H1 (cell line): ENCODE data around the gene PRR36. TPM values are rescaled to one million over a fixed set of nuclear protein-coding genes. Genes with fewer than 3 reads are reported as not detected.
A peak's percentile ranks its signal among the peaks of the same experiment; 100 is the strongest.
"Not testable (repeated sequence)": the region's sequence is repeated elsewhere in the genome, so short reads cannot be mapped to it uniquely, and the experiment has no call there.

Experiments
- CTCF ChIA-PET: fragments of 300-600 bp; sonication (Branson Sonifier 250); formaldehyde crosslinking; loops from one replicate; lab custom pipeline; 2021; ENCODE audit not compliant: partially characterized antibody; lab: Charles Lee
- POLR2A ChIA-PET: fragments of 300-600 bp; sonication (Branson Sonifier 250); formaldehyde crosslinking; loops from one replicate; lab custom pipeline; 2021; ENCODE audit warnings: inconsistent platforms; ENCODE audit not compliant: partially characterized antibody; lab: Charles Lee
- DNase-seq, 2 experiments: peaks; one replicate each; pipeline versions ENCODE4 v3.0.0 to v3.0.0-alpha.2; 2010 to 2022; ENCODE audit warnings: low spot score in 2 of 2, low read depth in 1 of 2, mixed read lengths in 1 of 2
- FAIRE-seq: peaks from 2 replicates; lab custom pipeline; 2011; peaks lifted over from hg19 to GRCh38; lab: Jason Lieb, UNC
- H2AFZ ChIP-seq: 2 replicates; pipeline ENCODE4 v1.8.1; 2012; ENCODE audit warnings: low read length, inconsistent platforms
- H2AK5ac ChIP-seq: 2 replicates; pipeline ENCODE4 v1.6.1; 2013; ENCODE audit warnings: low read depth, low read length
- H2BK120ac ChIP-seq: replicated peaks from 2 replicates; pipeline ENCODE3; 2013; ENCODE audit warnings: low read depth, low read length, inconsistent platforms
- H2BK12ac ChIP-seq: 2 replicates; pipeline ENCODE4 v1.6.1; 2013; ENCODE audit warnings: low read depth, low read length
- H2BK15ac ChIP-seq: 2 replicates; pipeline ENCODE4 v1.6.1; 2013; ENCODE audit warnings: low read length
- H2BK20ac ChIP-seq: 2 replicates; pipeline ENCODE4 v1.6.1; 2013; ENCODE audit warnings: low read length
- H2BK5ac ChIP-seq: 2 replicates; pipeline ENCODE4 v1.6.1; 2013; ENCODE audit warnings: low read depth, low read length
- H3K14ac ChIP-seq: 2 replicates; pipeline ENCODE4 v1.6.1; 2013; ENCODE audit warnings: inconsistent platforms; ENCODE audit not compliant: insufficient read length
- H3K18ac ChIP-seq: 2 replicates; pipeline ENCODE4 v1.6.1; 2013; ENCODE audit warnings: low read length; ENCODE audit errors: extremely low read depth
- H3K23ac ChIP-seq: 2 replicates; pipeline ENCODE4 v1.6.1; 2013; ENCODE audit warnings: inconsistent platforms; ENCODE audit not compliant: insufficient read length
- H3K23me2 ChIP-seq: 2 replicates; pipeline ENCODE4 v1.6.1; 2013; ENCODE audit warnings: low read depth, low read length
- H3K27ac ChIP-seq: 2 replicates; pipeline ENCODE4 v1.6.1; 2011; ENCODE audit warnings: low read depth, low read length, inconsistent platforms
- H3K27me3 ChIP-seq, 4 experiments: replicated peaks in 1 of 4; 1 replicate in 1 of 4; 2 replicates in 3 of 4; pipeline versions ENCODE4 v1.6.1 to v1.8.1; 2011 to 2013; ENCODE audit warnings: low read length in 3 of 4, mild to moderate bottlenecking in 3 of 4, inconsistent platforms in 2 of 4, mixed read lengths in 2 of 4, moderate library complexity in 1 of 4; ENCODE audit not compliant: control insufficient read depth in 3 of 4, insufficient read depth in 3 of 4; ENCODE audit errors: extremely low read depth in 1 of 4
- H3K36me3 ChIP-seq, 4 experiments: 2 replicates each; pipeline versions ENCODE4 v1.6.1 to v1.8.1; 2011 to 2013; ENCODE audit warnings: mild to moderate bottlenecking in 4 of 4, low read length in 3 of 4, moderate library complexity in 2 of 4, control low read depth in 1 of 4, inconsistent platforms in 1 of 4; ENCODE audit not compliant: insufficient read depth in 4 of 4, control insufficient read depth in 2 of 4
- H3K4ac ChIP-seq: replicated peaks from 2 replicates; pipeline ENCODE3; 2013; ENCODE audit warnings: low read length, low read depth, mixed read lengths, inconsistent platforms; ENCODE audit not compliant: insufficient read length
- H3K4me1 ChIP-seq, 4 experiments: replicated peaks in 1 of 4; 1 replicate in 1 of 4; 2 replicates in 3 of 4; pipeline versions ENCODE4 v1.6.1 to v1.8.1; 2011 to 2013; ENCODE audit warnings: low read length in 3 of 4, inconsistent platforms in 2 of 4, mixed read lengths in 1 of 4; ENCODE audit not compliant: insufficient read depth in 4 of 4, control insufficient read depth in 3 of 4
- H3K4me2 ChIP-seq, 2 experiments: 2 replicates each; pipeline versions ENCODE4 v1.6.1 to v1.8.1; 2011 to 2013; ENCODE audit warnings: low read depth in 2 of 2, low read length in 2 of 2, control low read depth in 1 of 2, inconsistent platforms in 1 of 2, mild to moderate bottlenecking in 1 of 2; ENCODE audit not compliant: insufficient read depth in 1 of 2
- H3K4me3 ChIP-seq, 4 experiments: fragments of 200-600, 300-600 bp in 1 of 4; sonication (generic), shearing (Covaris generic), sonication (Bioruptor Twin) in 1 of 4; 2 replicates each; pipeline versions ENCODE4 v1.5.1 to v1.8.1; 2011 to 2016; ENCODE audit warnings: low read length in 4 of 4, low read depth in 3 of 4, control low read depth in 2 of 4, inconsistent platforms in 2 of 4, mild to moderate bottlenecking in 2 of 4, mixed read lengths in 1 of 4, moderate library complexity in 1 of 4; ENCODE audit not compliant: insufficient read depth in 2 of 4; ENCODE audit errors: extremely low read depth in 1 of 4
- H3K56ac ChIP-seq: replicated peaks from 2 replicates; pipeline ENCODE3; 2013; ENCODE audit warnings: low read depth, mild to moderate bottlenecking, mixed read lengths, low read length, inconsistent platforms; ENCODE audit not compliant: insufficient read length
- H3K79me1 ChIP-seq: 2 replicates; pipeline ENCODE4 v1.6.1; 2013; ENCODE audit warnings: low read depth, low read length, control low read depth
- H3K79me2 ChIP-seq, 2 experiments: 2 replicates each; pipeline versions ENCODE4 v1.6.1 to v1.8.1; 2012 to 2013; ENCODE audit warnings: low read length in 2 of 2, mild to moderate bottlenecking in 2 of 2, inconsistent platforms in 1 of 2; ENCODE audit not compliant: insufficient read depth in 2 of 2, control insufficient read depth in 1 of 2
- H3K9ac ChIP-seq, 4 experiments: replicated peaks in 1 of 4; 1 replicate in 1 of 4; 2 replicates in 3 of 4; pipeline versions ENCODE4 v1.6.1 to v1.8.1; 2011 to 2013; ENCODE audit warnings: low read depth in 3 of 4, low read length in 3 of 4, control low read depth in 2 of 4, mild to moderate bottlenecking in 2 of 4, moderate library complexity in 2 of 4, inconsistent platforms in 1 of 4; ENCODE audit errors: extremely low read depth in 1 of 4
- H3K9me3 ChIP-seq, 2 experiments: 2 replicates each; pipeline versions ENCODE4 v1.6.1 to v1.8.1; 2012 to 2013; ENCODE audit warnings: mild to moderate bottlenecking in 2 of 2, moderate library complexity in 2 of 2, control low read depth in 1 of 2, inconsistent platforms in 1 of 2, low read depth in 1 of 2, low read length in 1 of 2, mixed read lengths in 1 of 2; ENCODE audit not compliant: insufficient read depth in 2 of 2
- H4K20me1 ChIP-seq, 2 experiments: replicated peaks in 1 of 2; 2 replicates each; pipeline versions ENCODE3 to v1.8.1; 2011 to 2013; ENCODE audit warnings: inconsistent platforms in 2 of 2, low read length in 2 of 2, mild to moderate bottlenecking in 1 of 2; ENCODE audit not compliant: insufficient read depth in 2 of 2, control insufficient read depth in 1 of 2
- H4K5ac ChIP-seq: 2 replicates; pipeline ENCODE4 v1.6.1; 2013; ENCODE audit warnings: low read length, low read depth, mixed read lengths, inconsistent platforms; ENCODE audit not compliant: insufficient read length
- H4K8ac ChIP-seq: 2 replicates; pipeline ENCODE4 v1.8.0; 2013; ENCODE audit warnings: mild to moderate bottlenecking, moderate library complexity, low read length, inconsistent platforms; ENCODE audit not compliant: insufficient read depth; ENCODE audit errors: extremely low read depth
- H4K91ac ChIP-seq: replicated peaks from 2 replicates; pipeline ENCODE3; 2013; ENCODE audit warnings: low read length, mixed read lengths, inconsistent platforms; ENCODE audit not compliant: insufficient read length
- BCL11A ChIP-seq, 2 experiments: IDR thresholded peaks; one replicate each; pipeline ENCODE4 v1.6.1; 2011; ENCODE audit warnings: low read depth in 2 of 2, low read length in 2 of 2, mild to moderate bottlenecking in 2 of 2
- CEBPB ChIP-seq: IDR thresholded peaks from 2 replicates; pipeline ENCODE4 v1.6.1; 2012; ENCODE audit warnings: low read depth, low read length
- MAFK ChIP-seq: IDR thresholded peaks from 2 replicates; pipeline ENCODE4 v1.6.1; 2012; ENCODE audit warnings: low read depth, mild to moderate bottlenecking, improper control_type of control experiment, low read length
- WGBS, 2 experiments: shearing (Covaris generic) in 1 of 2; methylation state at CpG; one replicate each; pipeline versions ENCODE4 v1.1.6 to v1.1.7; 2013 to 2015; ENCODE audit warnings: low lambda C conversion rate in 2 of 2, mixed read lengths in 2 of 2, inconsistent platforms in 1 of 2, low coverage in 1 of 2, missing lambda C conversion rate in 1 of 2; ENCODE audit not compliant: insufficient replicate concordance in 2 of 2, insufficient coverage in 1 of 2, insufficient read length in 1 of 2; ENCODE audit errors: extremely low coverage in 1 of 2, missing lambda C conversion rate in 1 of 2; 5-methylcytosine and 5-hydroxymethylcytosine counted together
- polyA plus RNA-seq, 7 experiments: library from polyadenylated mRNA; depleted of rRNA in 3 of 7; stranded (reverse) in 5 of 7; unstranded in 2 of 7; fragments of >200 nt in 5 of 7; fragments of 200-250 nt in 2 of 7; gene quantifications; 1 replicate in 5 of 7; 2 replicates in 1 of 7; 4 replicates in 1 of 7; pipeline versions ENCODE4 v1.2.1 to v1.2.3, GENCODE V29; 2011 to 2013; ENCODE audit warnings: missing spikeins in 2 of 7, mixed read lengths in 2 of 7
- total RNA-seq: library from RNA; stranded (reverse); fragmentation: NEBNext Ultra II Directional; extraction: Animal tissue kit (Norgen Biotek cat#: 25700); gene quantifications from 2 replicates; pipeline ENCODE4 v1.2.1, GENCODE V29; 2021

PRR36 gene
- total and polyA plus RNA-seq, 2 of the 8 experiments (the other 6 are each of a cell fraction or from before 2014, with no cell fraction given): 1.6 to 23.9 TPM

DNA sequence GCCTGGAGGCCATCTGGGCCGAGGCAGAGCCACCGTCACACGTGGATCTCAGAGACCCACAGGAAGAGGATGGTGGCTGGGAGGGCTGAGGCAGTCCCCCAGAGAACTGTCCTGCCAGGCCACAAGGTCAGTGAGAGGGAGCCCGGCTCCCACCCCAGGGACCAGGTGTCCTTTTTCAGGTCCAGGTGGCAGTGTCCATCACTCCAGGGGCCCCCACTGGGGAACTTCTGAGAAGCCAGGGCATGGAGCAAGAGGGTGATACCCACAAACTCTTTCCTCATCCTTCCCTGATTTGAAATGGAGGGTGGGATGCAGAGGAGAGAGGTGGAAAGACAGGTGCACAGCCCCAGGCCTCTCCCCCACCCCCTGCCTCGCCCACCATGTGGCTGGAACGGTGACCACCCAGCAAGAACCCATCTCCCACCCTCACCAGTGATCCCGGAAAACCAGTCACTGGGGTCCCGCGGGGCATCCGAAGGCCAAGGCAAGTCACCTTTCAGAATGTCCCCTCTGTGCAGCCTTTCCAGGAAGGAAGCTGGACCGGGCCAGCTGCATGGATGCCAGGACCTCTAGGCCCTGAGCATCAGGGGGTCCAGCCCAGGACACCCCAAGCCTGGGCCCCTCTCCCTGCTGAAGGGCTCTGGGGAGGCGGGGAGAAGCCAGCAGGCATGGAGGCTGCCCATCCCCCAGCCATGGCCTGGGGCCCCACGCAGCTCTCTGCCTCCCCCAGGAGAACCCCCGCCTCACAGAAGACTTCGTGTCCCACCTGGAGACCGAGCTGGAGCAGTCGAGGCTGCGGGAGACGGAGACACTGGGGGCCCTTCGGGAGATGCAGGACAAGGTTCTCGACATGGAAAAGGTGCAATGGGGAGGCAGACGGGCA is 14.1 kb downstream of the PRR36 start (continued):
- TF ChIP-seq CEBPB: no peak
- no peak for TF ChIP-seq MAFK
- TF ChIP-seq BCL11A (IDR thresholded peaks at IDR 0.05; ENCODE audit: low read depth in 2 of 2, low read length in 2 of 2): no peak

- H4K20me1 ChIP-seq, H3K79me2 ChIP-seq, H3K4me3 ChIP-seq, FAIRE-seq, H3K23ac ChIP-seq, H3K18ac ChIP-seq, H4K5ac ChIP-seq, H2AFZ ChIP-seq, H3K79me1 ChIP-seq, DNase-seq, H3K4me2 ChIP-seq, H3K4ac ChIP-seq, H3K56ac ChIP-seq, H3K14ac ChIP-seq, H4K91ac ChIP-seq, H2BK20ac ChIP-seq, H2BK120ac ChIP-seq, H3K9ac ChIP-seq, H4K8ac ChIP-seq, H3K36me3 ChIP-seq, H2BK5ac ChIP-seq, H3K27ac ChIP-seq, H3K9me3 ChIP-seq: not testable (repeated sequence)
- H2AK5ac ChIP-seq: peak overlapping the region; percentile 70; the same call in 1 of the 2 replicates
- CTCF ChIA-PET: interaction anchor here (1.1 to 11.2 kb wide), 4 partner anchors 10 to 68 kb away, joined by 3 to 112 read pairs (median 13); partner anchors contain the start of genes SNAPC2 and TGFBR3L
- H3K23me2 ChIP-seq: peaks cover 15% of the 10 kb centered on the region; the same call in 1 of the 2 replicates
- H3K27me3 ChIP-seq: peaks cover 8 to 25% (median 19%) of the 10 kb centered on the region in 4 experiments
- POLR2A ChIA-PET: interaction anchor here (1.2 to 3.1 kb wide), 3 partner anchors 10 to 61 kb away, joined by 3 to 14 read pairs (median 10); partner anchors contain the start of gene SNAPC2
- H3K4me1 ChIP-seq: peaks cover 4 to 31% (median 20%) of the 10 kb centered on the region in 4 experiments; a peak in 6 of 7 replicates
- H2BK15ac ChIP-seq: 0 out of 2 replicates have a peak overlapping the region, but pooled peaks have one; percentile 25
- 97% methylated on average over 7 of the region's 8 CpGs; no CpG with 5 or more reads in 1 of the 2 experiments for WGBS, 2 experiments
- peak overlapping the region; percentile 63; the same call in 1 of the 2 replicates for H2BK12ac ChIP-seq
Measured at GRCh38 chr19:7859087-7859486, 15.1 kb downstream of the PRR36 start.
